OCI-LY7 (cell line): ENCODE data around the gene HMGXB4.

Source experiments
- CTCF ChIP-seq: fragments of 200-600 bp; sonication (generic); conservative IDR thresholded peaks from 2 replicates; pipeline ENCODE4 v1.5.1; 2014; ENCODE audit warnings: mild to moderate bottlenecking, antibody characterized with exemption, low read length, moderate library complexity, mixed read lengths
- EZH2phosphoT487 ChIP-seq: fragments of 200-600 bp; sonication (generic); IDR thresholded peaks from 2 replicates; pipeline ENCODE4 v1.6.1; 2018; ENCODE audit warnings: low read depth, borderline replicate concordance, mild to moderate bottlenecking, mixed run types, antibody characterized with exemption, low read length, moderate library complexity, mixed read lengths

GRCh38 chr22:35337932-35338331 lies 80.6 kb downstream of the HMGXB4 start:
- TF ChIP-seq CTCF (peak; percentile 64), EZH2phosphoT487 (no peak)
